Spleen (tissue), 11 donors: ENCODE results near the gene HDAC4. TPM values are rescaled to one million over a fixed set of nuclear protein-coding genes. Genes with fewer than 3 reads are reported as not detected.

Experiments used
- DNase-seq: peaks from one replicate; pipeline ENCODE4 v3.0.0-alpha.2; 2020
- H3K27ac ChIP-seq, 8 donors: fragments of 200-600 bp; sonication (generic) in 7 of 8; 1 replicate in 4 of 8; 2 replicates in 4 of 8; pipeline versions ENCODE4 v1.5.0 to v1.8.0; 2016 to 2021; ENCODE audit warnings: inconsistent platforms in 4 of 8, mild to moderate bottlenecking in 4 of 8, moderate library complexity in 1 of 8
- H3K27me3 ChIP-seq, 7 donors: fragments of 200-600 bp; sonication (generic) in 6 of 7; replicated peaks in 1 of 7; 1 replicate in 4 of 7; 2 replicates in 3 of 7; pipeline versions ENCODE4 v1.5.0 to v1.8.0; 2016 to 2021; ENCODE audit warnings: inconsistent platforms in 3 of 7, mild to moderate bottlenecking in 1 of 7
- H3K36me3 ChIP-seq, 6 donors: fragments of 200-600 bp; sonication (generic) in 5 of 6; 1 replicate in 4 of 6; 2 replicates in 2 of 6; pipeline versions ENCODE4 v1.5.0 to v1.8.0; 2016 to 2021; ENCODE audit warnings: inconsistent platforms in 2 of 6
- H3K4me1 ChIP-seq, 6 donors: fragments of 200-600 bp; sonication (generic) in 5 of 6; 1 replicate in 3 of 6; 2 replicates in 3 of 6; pipeline versions ENCODE4 v1.5.0 to v1.8.0; 2016 to 2021; ENCODE audit warnings: inconsistent platforms in 3 of 6
- H3K4me3 ChIP-seq, 8 donors: fragments of 200-600 bp; sonication (generic) in 7 of 8; 1 replicate in 4 of 8; 2 replicates in 4 of 8; pipeline versions ENCODE4 v1.5.0 to v1.8.0; 2016 to 2021; ENCODE audit warnings: inconsistent platforms in 4 of 8, mild to moderate bottlenecking in 4 of 8, moderate library complexity in 2 of 8
- H3K9me3 ChIP-seq, 8 donors: fragments of 200-600 bp; sonication (generic) in 7 of 8; 1 replicate in 4 of 8; 2 replicates in 4 of 8; pipeline versions ENCODE4 v1.5.0 to v1.8.0; 2016 to 2021; ENCODE audit warnings: inconsistent platforms in 4 of 8
- POLR2A ChIP-seq, 3 donors: fragments of 450-650 bp; IDR thresholded peaks; one replicate each; pipeline ENCODE4 v1.5.1; 2017; ENCODE audit warnings: antibody characterized with exemption in 3 of 3, mild to moderate bottlenecking in 1 of 3
- POLR2AphosphoS5 ChIP-seq, 3 donors: sonication (generic); formaldehyde crosslinking; IDR thresholded peaks; one replicate each; pipeline ENCODE4 v1.5.1; 2017; ENCODE audit warnings: antibody characterized with exemption in 3 of 3
- WGBS, 5 donors: extraction: QIAGEN DNeasy Blood & Tissue Kit in 3 of 5; methylation state at CpG; one replicate each; pipeline versions ENCODE4 v1.1.5 to v1.1.7; 2013 to 2018; 5-methylcytosine and 5-hydroxymethylcytosine counted together
- intact Hi-C: fragments of 100-400 bp; cut with DNase I; formaldehyde crosslinking; loops from one replicate; pipeline ENCODE4 v1.15.0; 2023; ENCODE audit warnings: low total_unique reads
- polyA plus RNA-seq, 3 donors: library from polyadenylated mRNA; stranded (reverse); fragments of 200-250 nt; gene quantifications; one replicate each; pipeline ENCODE4 v1.2.1, GENCODE V29; 2013
- total RNA-seq, 7 donors: library from RNA; depleted of rRNA in 3 of 7; stranded (reverse); fragments of >200 nt in 3 of 7; fragmentation: NEBNext Ultra II Directional in 4 of 7; extraction: Animal tissue kit (Norgen Biotek cat#: 25700) in 4 of 7; gene quantifications; one replicate each; pipeline versions ENCODE4 v1.1.0 to v1.2.1, GENCODE V29; 2016 to 2021
- TF ChIP-seq, protein P1 (sequence below), 11 experiments: fragments of 200-600 bp in 7 of 11; fragments of 450-650 bp in 4 of 11; sonication (generic) in 4 of 11; IDR thresholded peaks in 8 of 11; conservative IDR thresholded peaks in 3 of 11; 1 replicate in 7 of 11; 2 replicates in 4 of 11; pipeline versions ENCODE4 v1.4.0 to v1.8.0; 2016 to 2021; ENCODE audit warnings: antibody characterized with exemption in 11 of 11, inconsistent platforms in 4 of 11, mild to moderate bottlenecking in 1 of 11
- donor health status: healthy with polysubstance abuse.
- donor health status: DM: no; HTN: no; CAD: no; lungs with moderate emphysema.
- donor health status: DM: no; HTN: no; CAD: no.
- donor health status: Bipolar disorder and iron deficiency.
- donor health status: healthy.
- donor health status: DM: no; HTN: no; CAD: no.
- donor health status: DM: yes; HTN: yes; CAD: no.

Gene HDAC4
- total and polyA plus RNA-seq, 10 donors: 3.2 to 122 (median 69.5) TPM

DNA sequence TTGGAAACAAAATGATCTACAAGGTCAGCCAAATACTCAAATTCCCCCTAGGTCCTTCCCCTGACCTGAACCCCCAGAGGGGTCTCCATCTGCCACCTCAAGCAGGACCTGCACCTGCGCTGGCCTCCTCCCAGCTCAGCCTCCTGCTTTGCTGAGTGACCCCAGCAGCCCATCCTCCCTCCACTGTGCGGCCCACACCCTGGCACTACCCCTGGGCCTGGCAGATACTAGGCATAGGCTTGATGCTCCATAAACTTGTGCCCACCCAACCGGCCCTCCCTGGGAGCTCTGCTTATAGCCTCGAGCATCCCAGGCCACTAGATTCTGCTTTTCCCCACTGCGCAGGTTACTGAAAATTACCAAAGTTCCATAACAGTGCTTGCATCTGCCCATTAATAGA, 156.2 kb downstream of the HDAC4 start:
- Histone ChIP-seq H3K4me1 (peaks cover 15 to 95% (median 48%) of the 10 kb centered on the region in 6 donors), H3K27me3 (no peaks in the 10 kb centered on the region), H3K4me3 (no peak overlapping the region), H3K36me3 (peaks cover 0 to 28% (median 0%) of the 10 kb centered on the region in 6 donors), H3K9me3 (no peaks in the 10 kb centered on the region), H3K27ac (no peak overlapping the region)
- no peak for TF ChIP-seq POLR2AphosphoS5 (IDR thresholded peaks at IDR 0.05)
- peak; percentile 43 for DNase-seq
- intact Hi-C loops: no loop called here
- WGBS, 5 donors: 87 to 97% (median 92%) methylated on average over 5 of the region's 5 CpGs

DNA sequence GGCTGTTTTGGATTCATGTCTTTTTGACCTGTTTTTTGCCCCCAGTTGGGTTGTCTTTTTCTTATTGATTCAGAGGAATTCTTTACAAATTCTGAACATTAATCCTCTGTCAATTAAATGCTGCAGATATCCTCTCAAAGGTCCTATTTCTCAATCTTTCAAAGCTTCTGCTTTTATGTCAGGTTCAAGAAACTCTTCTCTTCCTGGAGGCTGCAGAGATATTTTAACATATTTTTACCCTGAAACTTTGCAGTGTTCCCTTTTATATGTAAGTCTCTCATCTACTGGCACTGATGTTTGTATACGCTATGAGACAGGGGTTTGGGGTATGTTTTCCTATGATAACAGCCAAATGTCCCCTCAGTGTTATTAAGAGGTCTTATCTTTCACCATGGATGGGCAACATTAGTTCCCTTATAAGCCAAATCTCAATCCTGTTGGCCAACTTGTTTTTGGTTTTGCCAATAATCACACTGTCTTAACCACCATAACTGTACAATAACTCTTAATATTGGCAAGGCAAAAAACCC, 159.3 kb downstream of the HDAC4 start:
- Histone ChIP-seq H3K4me1 (peaks cover 12 to 95% (median 49%) of the 10 kb centered on the region in 6 donors), H3K4me3 (no peak overlapping the region), H3K9me3 (no peaks in the 10 kb centered on the region), H3K36me3 (peaks cover 0 to 12% (median 0%) of the 10 kb centered on the region in 6 donors), H3K27ac (peak overlapping the region in 6 of 8 donors; percentile 17 to 74 (median 63)), H3K27me3 (no peaks in the 10 kb centered on the region)
- TF ChIP-seq POLR2AphosphoS5 (IDR thresholded peaks at IDR 0.05): no peak
- no peak for TF ChIP-seq POLR2A (IDR thresholded peaks at IDR 0.05)
- TF ChIP-seq, protein P1, sequence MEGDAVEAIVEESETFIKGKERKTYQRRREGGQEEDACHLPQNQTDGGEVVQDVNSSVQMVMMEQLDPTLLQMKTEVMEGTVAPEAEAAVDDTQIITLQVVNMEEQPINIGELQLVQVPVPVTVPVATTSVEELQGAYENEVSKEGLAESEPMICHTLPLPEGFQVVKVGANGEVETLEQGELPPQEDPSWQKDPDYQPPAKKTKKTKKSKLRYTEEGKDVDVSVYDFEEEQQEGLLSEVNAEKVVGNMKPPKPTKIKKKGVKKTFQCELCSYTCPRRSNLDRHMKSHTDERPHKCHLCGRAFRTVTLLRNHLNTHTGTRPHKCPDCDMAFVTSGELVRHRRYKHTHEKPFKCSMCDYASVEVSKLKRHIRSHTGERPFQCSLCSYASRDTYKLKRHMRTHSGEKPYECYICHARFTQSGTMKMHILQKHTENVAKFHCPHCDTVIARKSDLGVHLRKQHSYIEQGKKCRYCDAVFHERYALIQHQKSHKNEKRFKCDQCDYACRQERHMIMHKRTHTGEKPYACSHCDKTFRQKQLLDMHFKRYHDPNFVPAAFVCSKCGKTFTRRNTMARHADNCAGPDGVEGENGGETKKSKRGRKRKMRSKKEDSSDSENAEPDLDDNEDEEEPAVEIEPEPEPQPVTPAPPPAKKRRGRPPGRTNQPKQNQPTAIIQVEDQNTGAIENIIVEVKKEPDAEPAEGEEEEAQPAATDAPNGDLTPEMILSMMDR (IDR thresholded peaks at IDR 0.05 in 8 of 11, conservative IDR thresholded peaks at IDR 0.05 in 3 of 11): no peak
- WGBS, 5 donors: 43 to 84% (median 75%) methylated on average over 1 of the region's 1 CpG
- intact Hi-C loops: no loop called here
- DNase-seq: no peak

DNA sequence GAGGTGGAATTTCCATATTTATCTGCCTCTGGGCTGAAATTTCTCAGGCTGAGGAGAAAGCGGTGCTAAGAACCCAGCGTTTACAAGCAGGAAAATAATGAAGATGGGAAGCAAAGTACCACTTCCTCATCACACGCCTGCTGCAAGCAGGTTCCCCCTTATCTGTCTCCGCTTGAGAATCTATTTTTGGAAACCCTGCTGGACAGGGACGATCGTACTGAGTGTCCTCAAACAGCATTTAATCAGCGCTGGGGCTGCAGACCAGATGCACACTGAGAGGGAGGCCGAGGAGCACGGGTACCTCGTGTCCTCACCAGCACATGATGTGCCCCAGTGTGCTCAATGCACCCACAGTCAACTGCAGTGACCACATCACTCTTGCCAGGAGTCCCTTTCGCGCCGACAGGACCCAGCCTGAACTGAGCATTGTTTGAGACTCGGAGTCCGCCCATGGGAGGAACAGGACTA, 160.4 kb downstream of the HDAC4 start:
- peaks cover 0 to 13% (median 0%) of the 10 kb centered on the region in 6 donors for H3K36me3 ChIP-seq
- H3K4me3 ChIP-seq: no peak overlapping the region
- H3K27ac ChIP-seq: peak overlapping the region in 6 of 8 donors; percentile 17 to 74 (median 63)
- WGBS, 5 donors: 43 to 62% (median 50%) methylated on average over 15 of the region's 15 CpGs
- TF ChIP-seq, protein P1 (IDR thresholded peaks at IDR 0.05 in 8 of 11, conservative IDR thresholded peaks at IDR 0.05 in 3 of 11): no peak
- peak in 2 of 3 donors; percentile 40 to 64 for TF ChIP-seq POLR2AphosphoS5 (IDR thresholded peaks at IDR 0.05)
- peak; percentile 71 for DNase-seq
- no peaks in the 10 kb centered on the region for H3K27me3 ChIP-seq
- intact Hi-C loops: no loop called here
- H3K4me1 ChIP-seq: peaks cover 10 to 95% (median 47%) of the 10 kb centered on the region in 6 donors
- no peaks in the 10 kb centered on the region for H3K9me3 ChIP-seq

- peak; percentile 78 for DNase-seq
- H3K4me3 ChIP-seq: no peak overlapping the region
- peaks cover 0 to 20% (median 0%) of the 10 kb centered on the region in 6 donors for H3K36me3 ChIP-seq
- intact Hi-C loops: no loop called here
- no peaks in the 10 kb centered on the region for H3K9me3 ChIP-seq
- H3K4me1 ChIP-seq: peaks cover 10 to 95% (median 44%) of the 10 kb centered on the region in 6 donors
- no peaks in the 10 kb centered on the region for H3K27me3 ChIP-seq
- TF ChIP-seq, protein P1 (IDR thresholded peaks at IDR 0.05 in 8 of 11, conservative IDR thresholded peaks at IDR 0.05 in 3 of 11): no peak
- TF ChIP-seq POLR2AphosphoS5 (IDR thresholded peaks at IDR 0.05): peak in 2 of 3 donors; percentile 29 to 41
- H3K27ac ChIP-seq: peak overlapping the region in 5 of 8 donors; percentile 9 to 74 (median 64)
- 70 to 82% (median 76%) methylated on average over 27 to 29 of the region's 29 CpGs for WGBS, 5 donors
Measured at GRCh38 chr2:239239607-239240413, 161.0 kb downstream of the HDAC4 start.
